IPS DF 6.9 (cell line): ENCODE results near the gene SNX25.

ENCODE experiments used
- DNase-seq: peaks from one replicate; pipeline ENCODE4 v3.0.0-alpha.2; 2013; ENCODE audit warnings: low read depth, low spot score
- H3K27ac ChIP-seq: one replicate; pipeline ENCODE4 v1.5.1; 2013; ENCODE audit warnings: low read length, control low read depth
- H3K27me3 ChIP-seq: 2 replicates; pipeline ENCODE4 v1.6.1; 2013; ENCODE audit warnings: mild to moderate bottlenecking, low read length; ENCODE audit not compliant: control insufficient read depth, insufficient read depth
- H3K36me3 ChIP-seq: 2 replicates; pipeline ENCODE4 v1.6.1; 2013; ENCODE audit warnings: low read length; ENCODE audit not compliant: control insufficient read depth, insufficient read depth
- H3K4me1 ChIP-seq: 2 replicates; pipeline ENCODE4 v1.6.1; 2013; ENCODE audit warnings: low read length; ENCODE audit not compliant: control insufficient read depth, insufficient read depth
- H3K4me3 ChIP-seq: 2 replicates; pipeline ENCODE4 v1.5.1; 2013; ENCODE audit warnings: mild to moderate bottlenecking, low read length
- H3K9me3 ChIP-seq: 2 replicates; pipeline ENCODE4 v1.6.1; 2013; ENCODE audit warnings: low read length, inconsistent platforms; ENCODE audit not compliant: control insufficient read depth, insufficient read depth
- WGBS: extraction: QIAGEN DNeasy Blood & Tissue Kit; methylation state at CpG from one replicate; pipeline ENCODE4 v1.1.7; 2013; ENCODE audit warnings: mixed read lengths, missing lambda C conversion rate; ENCODE audit not compliant: insufficient read length, insufficient coverage; 5-methylcytosine and 5-hydroxymethylcytosine counted together

The SNX25 gene

DNA sequence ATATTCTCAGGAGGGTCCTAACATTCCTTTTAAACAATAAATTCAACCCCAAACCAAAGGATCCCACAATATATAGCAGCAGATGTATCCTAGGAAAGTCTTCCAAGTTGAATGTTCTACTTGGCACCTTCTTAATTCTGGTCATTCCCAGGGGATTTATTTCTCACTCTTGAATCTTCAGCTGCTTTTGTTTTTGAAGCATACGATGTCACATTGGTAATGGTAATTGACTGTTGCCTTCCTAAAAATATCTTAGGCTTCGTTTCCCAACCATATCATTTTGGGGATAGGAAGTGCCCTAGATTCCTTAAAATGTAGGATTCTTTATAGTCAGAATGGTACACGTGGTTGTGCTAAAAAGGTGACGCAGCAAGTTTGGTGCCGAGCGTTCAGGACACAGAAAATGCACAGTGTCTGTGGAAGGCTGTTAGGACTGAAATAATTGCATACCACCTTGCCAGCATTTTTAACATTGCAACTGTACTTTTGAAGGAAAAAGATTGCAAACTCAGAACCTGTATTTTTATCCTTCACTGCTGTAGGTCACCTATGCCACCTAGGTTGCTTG lies 8.1 kb downstream of the SNX25 start:
- no peak for DNase-seq
- Histone ChIP-seq H3K9me3 (no peaks in the 10 kb centered on the region), H3K4me3 (no peak overlapping the region), H3K4me1 (peaks cover 5% of the 10 kb centered on the region; the same call in 1 of the 2 replicates), H3K27me3 (no peaks in the 10 kb centered on the region), H3K27ac (no peak overlapping the region), H3K36me3 (no peaks in the 10 kb centered on the region; the same call in 1 of the 2 replicates)
- no CpG with 5 or more reads among the region's 6 CpGs for WGBS

DNA sequence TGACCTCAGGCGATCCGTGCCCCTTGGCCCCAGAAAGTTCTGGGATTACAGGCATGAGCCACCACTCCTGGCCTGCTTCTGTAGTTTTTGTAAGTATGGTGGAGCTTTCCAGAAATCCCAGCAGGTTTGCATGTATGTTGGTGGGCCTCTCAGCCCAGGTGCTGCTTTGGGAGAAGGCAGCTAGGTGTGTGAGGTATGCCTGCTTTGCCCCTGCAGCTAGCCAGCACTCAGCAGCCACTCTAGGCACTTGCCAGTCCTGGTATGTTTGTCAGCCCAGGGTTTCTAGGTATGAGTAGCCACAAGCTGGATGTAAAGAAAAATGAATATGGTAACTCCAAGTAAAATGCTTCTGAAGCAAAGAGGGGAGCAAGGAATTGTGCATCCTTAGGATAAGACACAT lies 8.9 kb downstream of the SNX25 start:
- H3K36me3 ChIP-seq, result no peaks in the 10 kb centered on the region; the same call in 1 of the 2 replicates
- H3K27ac ChIP-seq, result no peak overlapping the region
- H3K4me3 ChIP-seq, result no peak overlapping the region
- no peak for DNase-seq
- no CpG with 5 or more reads among the region's 2 CpGs for WGBS
- no peaks in the 10 kb centered on the region for H3K27me3 ChIP-seq
- H3K9me3 ChIP-seq, result no peaks in the 10 kb centered on the region
- peaks cover 5% of the 10 kb centered on the region; the same call in 1 of the 2 replicates for H3K4me1 ChIP-seq

DNA sequence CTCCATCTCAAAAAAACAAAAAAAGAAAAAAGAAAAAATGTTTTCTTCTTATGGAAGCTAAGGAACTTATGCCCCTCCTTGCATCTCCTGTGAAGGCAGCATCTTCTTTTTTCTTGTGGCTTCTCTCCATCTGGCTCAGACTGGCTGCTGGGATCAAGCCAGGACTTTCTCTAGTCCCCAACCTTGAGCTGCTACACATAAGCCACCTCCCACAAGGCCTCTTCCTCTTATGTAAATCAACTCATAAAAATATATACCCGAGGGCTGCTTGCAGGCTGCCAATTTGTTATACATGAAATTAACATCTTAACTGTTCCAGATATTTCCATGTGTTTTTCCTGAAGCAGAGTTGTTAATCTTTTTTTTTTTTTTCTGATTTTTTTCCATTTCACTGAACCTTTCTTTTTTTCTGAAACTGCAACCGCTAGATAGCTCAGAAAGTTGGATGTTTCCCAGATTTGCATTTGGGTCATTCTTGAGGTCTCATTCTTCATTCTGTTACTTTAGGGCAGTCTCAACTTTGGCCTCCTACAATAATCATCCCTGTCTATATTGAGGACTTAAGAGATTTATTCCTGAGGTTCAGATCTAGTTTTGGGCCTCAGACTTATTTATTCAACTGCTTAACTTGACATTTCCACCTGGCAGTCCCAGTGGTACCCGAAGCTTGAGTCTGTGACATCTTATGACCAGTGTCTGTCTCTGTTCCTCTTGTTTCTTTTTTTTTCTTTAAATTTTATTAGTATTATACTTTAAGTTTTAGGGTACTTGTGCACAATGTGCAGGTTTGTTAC lies 10.3 kb downstream of the SNX25 start:
- Histone ChIP-seq H3K27me3 (no peaks in the 10 kb centered on the region), H3K4me1 (peaks cover 1% of the 10 kb centered on the region; the same call in 1 of the 2 replicates), H3K4me3 (no peak overlapping the region), H3K36me3 (no peaks in the 10 kb centered on the region; the same call in 1 of the 2 replicates), H3K9me3 (no peaks in the 10 kb centered on the region), H3K27ac (no peak overlapping the region)
- DNase-seq, result no peak
- WGBS, result no CpG with 5 or more reads among the region's 3 CpGs

DNA sequence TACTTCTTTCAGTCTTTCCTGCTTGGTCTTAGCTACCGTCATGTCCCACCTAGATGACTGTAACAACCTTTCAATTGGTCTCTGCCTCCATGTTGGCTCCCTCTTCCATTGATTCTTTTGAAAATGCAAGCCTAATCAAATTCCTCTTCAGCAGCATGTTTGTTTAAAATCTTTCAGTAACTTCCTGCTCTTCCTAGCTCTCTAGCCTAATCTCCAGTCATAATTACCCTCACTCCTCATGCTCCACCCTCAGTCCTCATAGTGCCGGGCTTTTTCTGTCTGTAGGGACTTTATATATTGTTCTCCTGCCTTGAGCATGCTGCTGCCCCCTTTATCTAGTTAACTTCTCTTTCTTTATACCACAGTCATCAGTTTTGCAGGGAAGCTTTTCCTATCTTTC lies 12.1 kb downstream of the SNX25 start:
- H3K9me3 ChIP-seq, result no peaks in the 10 kb centered on the region
- H3K4me1 ChIP-seq, result peaks cover 1% of the 10 kb centered on the region; the same call in 1 of the 2 replicates
- WGBS, result no CpG with 5 or more reads among the region's 2 CpGs
- no peak overlapping the region for H3K27ac ChIP-seq
- no peak overlapping the region for H3K4me3 ChIP-seq
- no peaks in the 10 kb centered on the region; the same call in 1 of the 2 replicates for H3K36me3 ChIP-seq
- no peak for DNase-seq
- no peaks in the 10 kb centered on the region for H3K27me3 ChIP-seq

DNA sequence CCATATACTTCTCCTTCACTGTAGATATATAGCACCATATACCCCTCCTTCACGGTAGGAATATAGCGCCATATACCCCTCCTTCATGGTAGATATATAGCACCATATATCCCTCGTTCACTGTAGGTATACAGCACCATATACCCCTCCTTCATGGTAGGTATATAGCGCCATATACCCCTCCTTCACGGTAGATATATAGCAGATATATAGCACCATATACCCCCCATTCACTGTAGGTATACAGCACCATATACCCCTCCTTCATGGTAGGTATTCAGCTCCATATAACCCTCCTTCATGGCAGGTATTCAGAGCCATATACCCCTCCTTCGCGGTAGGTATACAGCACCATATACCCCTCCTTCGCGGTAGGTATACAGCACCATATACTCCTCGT lies 12.5 kb downstream of the SNX25 start:
- Histone ChIP-seq H3K4me3 (no peak overlapping the region), H3K27ac (no peak overlapping the region), H3K9me3 (no peaks in the 10 kb centered on the region), H3K4me1 (no peaks in the 10 kb centered on the region), H3K27me3 (no peaks in the 10 kb centered on the region), H3K36me3 (no peaks in the 10 kb centered on the region; the same call in 1 of the 2 replicates)
- DNase-seq, result no peak
- WGBS, result no CpG with 5 or more reads among the region's 10 CpGs

DNA sequence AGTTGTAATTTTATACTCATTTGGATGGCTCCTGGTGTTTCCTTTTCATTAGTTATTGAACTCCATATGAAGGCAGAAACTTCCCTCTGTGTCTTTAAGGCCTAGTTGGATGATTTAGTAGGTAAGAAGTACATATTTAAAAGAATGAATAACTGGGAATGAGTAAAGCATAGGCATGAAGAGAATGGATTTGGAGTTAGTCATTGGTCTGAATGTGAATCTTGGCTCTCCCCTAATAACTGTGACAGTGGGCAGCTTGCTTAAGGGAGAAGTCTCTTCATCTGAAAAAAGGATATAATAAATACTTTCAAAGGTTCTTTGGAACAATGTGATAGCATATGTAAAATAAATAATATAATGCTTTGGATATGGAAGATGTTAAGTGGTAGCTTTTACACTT lies 13.2 kb downstream of the SNX25 start:
- H3K4me1 ChIP-seq, result no peaks in the 10 kb centered on the region
- no peaks in the 10 kb centered on the region for H3K9me3 ChIP-seq
- H3K4me3 ChIP-seq, result no peak overlapping the region
- H3K36me3 ChIP-seq, result no peaks in the 10 kb centered on the region; the same call in 1 of the 2 replicates
- H3K27me3 ChIP-seq, result no peaks in the 10 kb centered on the region
- DNase-seq, result no peak
- H3K27ac ChIP-seq, result no peak overlapping the region

DNA sequence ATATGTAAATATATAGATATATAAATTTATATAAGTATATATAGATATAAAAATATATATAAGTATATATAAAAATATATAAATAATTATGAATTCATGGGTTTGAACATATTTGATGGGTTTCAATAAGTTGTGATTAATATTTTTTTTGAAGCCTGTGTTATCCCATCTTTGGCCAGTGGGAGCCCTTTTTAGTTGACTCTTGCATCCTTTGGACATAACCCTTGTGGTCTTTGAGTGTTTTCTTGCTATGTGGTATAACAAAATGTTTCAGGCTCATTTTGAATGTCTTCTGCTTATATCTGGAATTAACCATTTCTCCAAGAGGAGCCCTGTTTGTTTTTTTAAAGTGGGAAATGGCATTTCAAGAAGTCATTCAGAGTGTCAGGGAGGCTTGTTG lies 15.2 kb downstream of the SNX25 start:
- H3K9me3 ChIP-seq, result no peaks in the 10 kb centered on the region
- no peaks in the 10 kb centered on the region for H3K27me3 ChIP-seq
- no peak for DNase-seq
- no peaks in the 10 kb centered on the region for H3K36me3 ChIP-seq
- H3K4me1 ChIP-seq, result no peaks in the 10 kb centered on the region
- H3K4me3 ChIP-seq, result no peak overlapping the region
- no peak overlapping the region for H3K27ac ChIP-seq

DNA sequence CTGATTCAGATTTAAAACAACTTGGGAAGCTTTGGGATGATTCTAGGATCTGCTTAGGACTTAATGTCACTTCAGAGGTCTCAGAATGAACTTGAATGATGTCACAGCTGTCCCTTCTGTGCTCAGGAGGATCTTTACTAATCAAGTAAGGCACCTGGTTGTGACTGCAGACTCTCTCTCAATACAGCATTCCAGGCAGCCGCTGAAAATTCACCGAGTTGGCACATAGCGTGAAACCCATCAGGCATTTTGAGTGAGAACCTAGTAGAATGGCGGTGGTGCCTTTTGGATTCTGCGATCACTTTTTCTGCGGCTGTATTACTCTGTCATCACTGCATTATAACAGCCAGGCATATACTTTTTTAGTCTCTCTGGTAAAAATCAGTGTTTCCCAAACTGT lies 16.5 kb downstream of the SNX25 start:
- Histone ChIP-seq H3K27ac (no peak overlapping the region), H3K27me3 (no peaks in the 10 kb centered on the region), H3K4me3 (no peak overlapping the region), H3K4me1 (no peaks in the 10 kb centered on the region), H3K36me3 (no peaks in the 10 kb centered on the region), H3K9me3 (no peaks in the 10 kb centered on the region)
- no peak for DNase-seq
- no CpG with 5 or more reads among the region's 6 CpGs for WGBS

DNA sequence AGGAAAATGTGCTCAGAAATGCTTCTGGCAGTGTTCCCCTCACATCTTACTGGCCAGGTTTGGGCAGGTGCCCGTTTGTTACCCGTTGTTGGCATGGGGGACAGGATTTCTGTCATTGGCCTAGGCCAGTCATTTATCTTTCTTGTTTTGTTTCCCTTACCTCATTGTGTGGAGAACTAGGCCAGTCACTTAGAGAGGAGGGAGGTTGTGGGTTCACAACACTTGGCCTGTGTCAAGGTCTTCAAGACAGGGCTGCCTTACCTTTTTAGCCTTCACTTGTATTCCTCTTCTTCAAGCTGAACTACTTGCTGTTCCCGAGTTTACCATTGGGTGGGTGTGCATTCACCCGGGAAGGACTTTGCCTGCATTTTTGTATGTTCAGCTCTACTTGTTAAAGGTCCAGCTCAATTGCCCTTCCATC lies 17.7 kb downstream of the SNX25 start:
- Histone ChIP-seq H3K9me3 (no peaks in the 10 kb centered on the region), H3K27me3 (no peaks in the 10 kb centered on the region), H3K4me3 (no peak overlapping the region), H3K27ac (no peak overlapping the region), H3K36me3 (no peaks in the 10 kb centered on the region), H3K4me1 (no peaks in the 10 kb centered on the region)
- WGBS, result no CpG with 5 or more reads among the region's 4 CpGs
- DNase-seq, result no peak

DNA sequence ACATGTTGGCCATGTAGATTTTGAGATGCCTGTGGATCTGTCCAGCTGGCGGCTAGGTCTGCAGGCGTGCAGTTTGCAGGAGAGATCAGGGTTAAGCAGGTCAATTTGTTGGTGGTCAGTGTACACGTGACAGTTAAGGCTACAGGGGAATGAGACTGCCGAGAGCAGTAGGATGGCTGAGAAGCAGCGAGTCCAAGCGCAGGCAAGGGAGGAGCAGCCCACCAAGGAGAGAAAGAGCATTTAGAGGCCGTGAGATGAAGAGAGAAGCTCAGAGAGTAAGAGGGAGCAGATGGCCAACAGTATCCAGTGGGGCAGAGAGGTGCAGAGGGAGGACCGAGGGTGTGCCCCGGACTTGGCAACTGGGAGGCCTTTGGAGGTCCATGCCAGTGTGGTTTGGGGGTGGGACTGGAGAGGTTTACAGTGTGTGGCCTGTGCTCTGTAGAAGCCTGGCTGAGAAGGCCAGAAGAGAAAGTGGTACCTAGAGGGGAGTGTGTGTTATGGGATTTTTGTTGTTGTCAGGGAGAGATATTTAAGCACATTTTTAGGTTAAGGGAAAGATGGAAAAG lies 18.4 kb downstream of the SNX25 start:
- no CpG with 5 or more reads among the region's 9 CpGs for WGBS
- Histone ChIP-seq H3K36me3 (no peaks in the 10 kb centered on the region), H3K4me3 (no peak overlapping the region), H3K27ac (no peak overlapping the region), H3K27me3 (no peaks in the 10 kb centered on the region), H3K4me1 (no peaks in the 10 kb centered on the region), H3K9me3 (no peaks in the 10 kb centered on the region)
- DNase-seq, result no peak
